Cardiac fibroblast (primary cell): ENCODE measurements around the gene RPS29.

Experiments
- DNase-seq, 2 donors: peaks; one replicate each; pipeline versions ENCODE4 v3.0.0 to v3.0.0-alpha.2; 2010; ENCODE audit warnings: low read depth in 2 of 2
- H3K4me3 ChIP-seq, 2 donors: replicated peaks in 1 of 2; 1 replicate in 1 of 2; 2 replicates in 1 of 2; pipeline ENCODE4 v1.5.1; 2011; ENCODE audit warnings: low read depth in 2 of 2, low read length in 2 of 2, mild to moderate bottlenecking in 2 of 2, moderate library complexity in 1 of 2
- CTCF ChIP-seq: IDR thresholded peaks from one replicate; pipeline ENCODE4 v1.5.1; 2011; ENCODE audit warnings: low read depth, mild to moderate bottlenecking, low read length, inconsistent platforms

RPS29 gene

GRCh38 chr14:49569281-49569680 is 16.9 kb downstream of the RPS29 start:
- TF ChIP-seq CTCF: no peak
- no peak overlapping the region for H3K4me3 ChIP-seq
- no peak for DNase-seq

- no peak for DNase-seq
- no peak overlapping the region for H3K4me3 ChIP-seq
- TF ChIP-seq CTCF: no peak
Measured at GRCh38 chr14:49566714-49567113, 19.5 kb downstream of the RPS29 start.

DNA sequence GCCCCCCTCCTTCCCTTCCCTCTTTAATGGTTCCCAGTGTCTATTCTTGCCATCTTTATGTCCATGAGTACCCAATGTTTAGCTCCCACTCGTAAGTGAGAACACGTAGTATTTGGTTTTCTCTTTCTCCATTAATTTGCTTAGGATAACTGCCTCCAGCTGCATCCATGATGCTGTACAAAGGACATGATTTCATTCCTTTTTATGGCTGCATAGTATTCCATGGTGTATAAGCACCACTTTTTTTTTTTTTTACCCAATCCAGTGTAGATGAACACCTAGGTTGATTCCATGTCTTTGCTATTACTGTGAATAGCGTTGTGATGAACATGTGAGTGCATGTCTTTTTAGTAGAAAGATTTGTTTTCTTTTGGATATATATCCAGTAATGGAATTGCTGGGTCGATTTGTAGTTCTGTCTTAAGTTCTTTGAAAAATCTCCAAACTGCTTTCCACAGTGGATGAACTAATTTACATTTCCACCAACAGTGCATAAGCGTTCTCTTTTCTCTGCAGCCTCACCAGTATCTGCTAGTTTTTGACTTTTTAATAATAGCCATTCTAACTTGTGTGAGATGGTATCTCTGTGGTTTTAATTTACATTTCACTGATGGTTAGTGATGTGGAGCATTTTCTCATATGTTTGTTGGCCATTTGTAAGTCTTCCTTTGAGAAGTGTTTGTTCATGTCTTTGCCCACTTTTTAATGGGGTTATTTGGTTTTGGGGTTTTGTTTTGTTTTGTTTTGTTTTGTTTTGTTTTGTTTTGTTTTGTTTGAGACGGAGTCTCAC is 26.0 kb downstream of the RPS29 start:
- TF ChIP-seq CTCF: no peak
- no peak overlapping the region for H3K4me3 ChIP-seq
- DNase-seq: no peak

DNA sequence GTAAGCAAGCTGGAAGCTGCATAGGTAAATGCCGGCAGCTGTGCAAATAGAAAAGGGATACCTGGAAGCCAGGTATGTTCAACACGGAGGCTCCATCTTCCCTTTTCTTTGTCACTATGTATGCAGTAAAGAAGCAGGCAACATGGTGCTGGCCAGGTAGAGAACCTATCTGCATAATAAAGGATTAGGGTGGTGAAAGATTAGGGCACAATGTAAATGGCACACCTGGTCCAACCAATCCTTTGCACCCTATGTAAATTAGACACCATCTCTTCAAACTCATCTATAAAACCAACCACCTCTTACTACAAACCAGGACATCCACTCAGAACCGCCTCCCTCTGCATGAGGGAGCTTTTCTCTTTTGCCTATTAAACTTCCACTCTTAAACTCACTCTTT is 32.3 kb downstream of the RPS29 start:
- no peak for TF ChIP-seq CTCF
- DNase-seq: no peak
- no peak overlapping the region for H3K4me3 ChIP-seq

DNA sequence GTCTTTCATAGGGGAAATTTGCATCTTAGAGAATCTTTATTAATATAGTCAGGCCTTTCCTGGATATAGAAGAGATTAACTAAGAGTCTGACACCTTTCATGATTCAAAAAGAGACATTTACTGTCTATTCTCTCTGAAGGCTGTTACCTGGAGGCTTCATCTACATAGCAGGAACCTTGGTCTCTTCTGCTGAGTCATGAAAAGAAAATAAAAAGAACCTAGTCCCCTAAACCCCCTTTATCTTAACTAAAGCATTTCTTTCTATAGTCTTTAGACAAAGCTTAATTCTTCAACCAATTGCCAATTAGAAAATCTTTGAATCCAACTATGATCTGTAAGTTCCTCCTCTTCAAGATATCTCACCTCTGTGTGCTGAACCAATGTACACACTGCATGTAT is 33.1 kb downstream of the RPS29 start:
- H3K4me3 ChIP-seq: no peak overlapping the region
- TF ChIP-seq CTCF: no peak
- no peak for DNase-seq

- TF ChIP-seq CTCF: no peak
- H3K4me3 ChIP-seq: no peak overlapping the region
- DNase-seq: no peak
Measured at GRCh38 chr14:49551569-49551968, 34.6 kb downstream of the RPS29 start.
